ENCODE measurements around the gene RFT1. TPM values are rescaled to one million over a fixed set of nuclear protein-coding genes. Genes with fewer than 3 reads are reported as not detected.

RFT1 gene
- 23.4 and 24.5 TPM in 2 replicates for total RNA-seq

DNA sequence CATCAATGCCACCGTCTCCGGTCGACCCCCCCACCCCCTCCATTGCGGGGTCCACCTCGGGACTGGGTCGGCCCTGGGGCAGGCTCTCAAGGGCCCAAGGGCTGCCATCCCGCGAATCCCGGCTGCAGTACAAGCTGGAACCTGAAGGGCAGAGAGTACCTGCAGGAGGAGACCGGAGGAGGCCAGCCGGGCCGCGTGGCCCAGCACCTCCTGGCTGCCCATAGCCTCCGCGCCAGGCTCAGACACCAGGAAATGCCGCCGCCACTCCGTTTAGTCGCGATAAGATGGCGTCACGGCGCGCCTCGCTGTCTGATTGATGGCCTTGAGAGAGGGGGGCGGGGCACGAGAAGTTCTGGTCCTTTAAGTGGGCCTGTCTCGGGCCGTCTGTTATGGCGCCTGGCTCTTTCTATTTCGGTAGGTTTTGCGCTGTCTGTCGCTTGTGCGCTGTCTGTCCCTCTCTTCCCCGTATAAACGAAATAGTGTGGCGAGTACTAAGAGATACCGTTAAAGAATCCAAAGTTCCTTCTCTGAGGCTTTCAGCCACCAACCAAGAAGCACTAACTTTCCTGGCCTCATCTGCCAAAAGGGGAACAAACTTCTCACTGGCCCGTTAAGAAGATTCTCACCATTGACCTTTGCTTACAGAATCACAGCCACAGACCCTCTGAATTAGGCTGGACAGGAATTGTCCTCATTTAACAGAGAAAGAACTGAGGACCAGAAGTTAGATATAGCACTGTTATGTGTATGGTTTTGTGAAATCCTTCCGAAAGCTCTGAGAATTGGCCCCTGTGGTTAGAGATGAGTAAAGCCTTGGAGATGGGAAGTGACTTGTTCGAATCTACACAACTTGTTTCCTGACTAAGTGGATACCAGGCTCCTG, at the start of gene RFT1:
TSS of gene RFT1 (minus strand) at position 257 of the 883 bp plus-strand sequence. CDS start at position 222, 35 bp downstream.

GRCh38 chr3:53160660-53161449, 30.6 kb upstream of the RFT1 start, which contains the start of gene PRKCD:
Gene PRKCD, plus strand, starts transcription at chr3:53161209. Its CDS starts 17,214 bp downstream, at chr3:53178423.

DNA sequence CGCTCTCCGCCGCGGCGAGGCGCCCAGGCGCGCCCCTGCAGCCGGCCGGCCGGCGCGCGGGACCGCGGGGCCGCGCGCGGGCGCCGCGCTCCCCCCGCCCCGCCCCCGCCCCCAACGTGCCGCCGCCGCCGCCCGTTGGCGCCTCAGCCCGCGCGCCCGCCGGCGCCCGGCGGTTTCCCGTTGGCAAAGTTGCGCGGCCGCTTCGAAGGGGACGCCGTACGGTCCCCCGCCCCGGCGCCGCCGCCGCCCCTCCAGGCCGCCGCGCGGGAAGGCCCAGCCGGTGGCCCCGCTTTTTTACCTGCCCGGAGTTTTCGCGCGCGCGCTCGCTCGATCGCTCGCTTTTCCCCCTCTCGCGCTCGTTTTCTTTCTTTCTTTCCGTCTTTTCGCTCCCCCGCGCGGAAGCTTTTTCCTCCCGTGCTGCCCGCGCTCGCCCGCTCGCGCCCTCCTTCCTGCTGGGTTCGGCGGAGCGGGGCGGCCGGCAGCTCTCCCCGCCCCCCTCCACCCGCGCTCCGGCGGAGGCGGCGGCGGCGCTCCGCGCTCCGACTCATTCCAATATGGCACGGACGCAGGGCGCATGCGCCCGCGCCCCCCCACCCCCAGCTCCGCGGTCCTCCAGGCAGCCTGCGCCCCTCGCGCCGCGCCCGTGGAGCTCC, 84.6 kb downstream of the RFT1 start, which contains the start of gene SFMBT1:
TSS of gene SFMBT1 (minus strand) at position 556 of the 653 bp plus-strand sequence. CDS start 76,945 bp downstream, outside the sequence.

Other genes starting within 250 kb of the RFT1 start
- 13.4 and 23.9 TPM in 2 replicates for gene STIMATE, start 232.9 kb downstream of the RFT1 start, total RNA-seq
- 7.5 and 13.8 TPM in 2 replicates for gene SFMBT1, start 84.4 kb downstream of the RFT1 start, total RNA-seq
- gene PRKCD, start 30.8 kb upstream of the RFT1 start, total RNA-seq, result 4.2 and 5.9 TPM in 2 replicates
- 472 and 843 TPM in 2 replicates for gene TKT, start 125.6 kb upstream of the RFT1 start, total RNA-seq
- 9.4 and 12.4 TPM in 2 replicates for gene DCP1A, start 217.1 kb upstream of the RFT1 start, total RNA-seq